ENCODE results near the gene LMAN2L.

The LMAN2L gene

DNA sequence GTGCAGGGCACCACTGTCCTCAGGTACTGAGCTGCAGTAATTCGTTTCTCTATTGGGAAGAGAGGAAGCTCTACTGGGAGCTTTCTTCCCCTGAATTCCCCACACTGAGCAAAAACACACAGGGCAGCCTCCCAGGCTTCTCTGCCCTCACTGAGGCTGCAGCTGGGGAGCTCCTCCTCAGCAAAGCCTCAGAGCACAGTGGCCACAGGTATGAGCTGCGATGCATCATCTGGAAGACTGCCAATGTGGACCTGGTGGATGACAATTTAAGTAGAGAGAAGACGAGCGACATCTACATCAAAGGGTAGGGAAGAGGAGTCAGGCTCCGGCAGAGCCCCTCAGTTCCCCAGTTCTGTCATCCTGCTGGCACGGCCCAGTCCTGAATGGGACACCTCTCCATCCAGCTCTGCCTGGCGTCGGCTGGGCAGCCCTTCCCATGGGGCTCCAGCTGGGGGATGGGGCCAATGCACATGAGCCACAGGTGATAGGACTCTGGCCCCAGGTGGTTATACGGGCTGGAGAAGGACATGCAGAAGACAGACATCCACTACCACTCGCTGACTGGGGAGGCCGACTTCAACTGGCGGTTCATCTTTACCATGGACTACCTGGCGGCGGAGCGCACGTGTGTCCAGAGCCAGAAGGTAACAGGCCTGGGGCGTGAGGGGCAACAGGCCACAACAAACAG lies 37.6 kb downstream of the LMAN2L start:
- TF ChIP-seq, protein P1, sequence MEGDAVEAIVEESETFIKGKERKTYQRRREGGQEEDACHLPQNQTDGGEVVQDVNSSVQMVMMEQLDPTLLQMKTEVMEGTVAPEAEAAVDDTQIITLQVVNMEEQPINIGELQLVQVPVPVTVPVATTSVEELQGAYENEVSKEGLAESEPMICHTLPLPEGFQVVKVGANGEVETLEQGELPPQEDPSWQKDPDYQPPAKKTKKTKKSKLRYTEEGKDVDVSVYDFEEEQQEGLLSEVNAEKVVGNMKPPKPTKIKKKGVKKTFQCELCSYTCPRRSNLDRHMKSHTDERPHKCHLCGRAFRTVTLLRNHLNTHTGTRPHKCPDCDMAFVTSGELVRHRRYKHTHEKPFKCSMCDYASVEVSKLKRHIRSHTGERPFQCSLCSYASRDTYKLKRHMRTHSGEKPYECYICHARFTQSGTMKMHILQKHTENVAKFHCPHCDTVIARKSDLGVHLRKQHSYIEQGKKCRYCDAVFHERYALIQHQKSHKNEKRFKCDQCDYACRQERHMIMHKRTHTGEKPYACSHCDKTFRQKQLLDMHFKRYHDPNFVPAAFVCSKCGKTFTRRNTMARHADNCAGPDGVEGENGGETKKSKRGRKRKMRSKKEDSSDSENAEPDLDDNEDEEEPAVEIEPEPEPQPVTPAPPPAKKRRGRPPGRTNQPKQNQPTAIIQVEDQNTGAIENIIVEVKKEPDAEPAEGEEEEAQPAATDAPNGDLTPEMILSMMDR (conservative IDR thresholded peaks at IDR 0.05; ENCODE audit: low read depth) = no peak
- H3K27ac ChIP-seq = no peak overlapping the region
- CTCF ChIA-PET = interaction anchor here (1.5 kb wide), 1 partner anchor 11 kb away, joined by 4 read pairs; no protein-coding TSS in a partner anchor
- peak; percentile 42 for DNase-seq (ENCODE audit: low spot score)
- POLR2A ChIA-PET (ENCODE audit: low non-redundant PET) = interaction anchor here (0.5 to 0.6 kb wide), 3 partner anchors 31 to 166 kb away, joined by 3 read pairs; no protein-coding TSS in a partner anchor

DNA sequence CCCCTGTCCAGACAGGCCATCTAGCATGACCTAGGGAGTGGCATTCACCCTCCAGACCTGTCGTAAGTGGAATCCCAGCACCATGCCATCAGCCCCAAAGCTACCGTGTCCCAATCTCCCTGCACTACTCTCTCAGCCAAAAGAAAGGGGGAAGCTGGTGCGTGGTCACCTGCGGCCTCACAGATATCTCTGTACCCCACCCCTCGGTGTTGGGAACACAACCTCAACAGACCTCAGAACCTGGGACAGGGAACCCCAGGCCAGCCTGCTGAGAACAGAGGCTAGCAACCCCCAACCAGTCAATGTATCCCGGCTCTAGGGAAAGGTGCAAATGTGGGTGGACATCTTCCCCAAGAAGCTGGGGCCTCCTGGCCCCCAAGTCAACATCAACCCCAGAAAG lies 38.2 kb downstream of the LMAN2L start:
- TF ChIP-seq, protein P1 (conservative IDR thresholded peaks at IDR 0.05; ENCODE audit: low read depth) = no peak
- ChIA-PET CTCF (interaction anchor here (0.6 to 1.5 kb wide), 2 partner anchors 12 to 1182 kb away, joined by 3 to 4 read pairs; no protein-coding TSS in a partner anchor), POLR2A (ENCODE audit: low non-redundant PET) (interaction anchor here (0.5 to 0.6 kb wide), 2 partner anchors 31 to 36 kb away, joined by 3 read pairs; no protein-coding TSS in a partner anchor)
- no peak overlapping the region for H3K27ac ChIP-seq
- DNase-seq (ENCODE audit: low spot score) = no peak

- TF ChIP-seq, protein P1 (conservative IDR thresholded peaks at IDR 0.05; ENCODE audit: low read depth) = no peak
- CTCF ChIA-PET = interaction anchor here (0.5 kb wide), 1 partner anchor 176 kb away, joined by 3 read pairs; no protein-coding TSS in a partner anchor
- DNase-seq (ENCODE audit: low spot score) = no peak
- POLR2A ChIA-PET (ENCODE audit: low non-redundant PET) = no interaction called here
- H3K27ac ChIP-seq = no peak overlapping the region
These were observed 39.8 kb downstream of the LMAN2L start for GRCh38 chr2:96700086-96700485.

DNA sequence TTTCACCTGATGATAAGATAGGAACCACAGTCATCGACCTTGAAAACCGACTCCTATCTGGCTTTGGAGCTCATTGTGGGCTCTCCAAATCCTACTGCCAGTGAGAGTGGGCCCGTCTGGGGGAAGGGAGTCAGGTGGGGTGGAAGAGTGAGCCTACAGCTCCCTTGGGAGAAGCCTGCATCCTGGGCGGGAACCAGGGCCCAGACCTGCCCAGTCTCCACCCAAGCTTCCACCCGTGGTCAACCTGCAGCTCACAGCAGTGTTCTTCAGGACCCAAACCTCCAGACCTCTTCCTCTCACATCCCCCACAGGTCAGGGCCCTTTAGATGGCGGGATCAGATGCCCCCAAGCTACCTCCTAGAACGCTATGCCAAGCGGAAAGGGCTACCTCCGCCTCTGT lies 40.2 kb downstream of the LMAN2L start:
- no peak overlapping the region for H3K27ac ChIP-seq
- CTCF ChIA-PET = no interaction called here
- TF ChIP-seq, protein P1 (conservative IDR thresholded peaks at IDR 0.05; ENCODE audit: low read depth) = no peak
- POLR2A ChIA-PET (ENCODE audit: low non-redundant PET) = interaction anchor here (0.6 kb wide), 1 partner anchor 365 kb away, joined by 6 read pairs; no protein-coding TSS in a partner anchor
- DNase-seq (ENCODE audit: low spot score) = no peak

DNA sequence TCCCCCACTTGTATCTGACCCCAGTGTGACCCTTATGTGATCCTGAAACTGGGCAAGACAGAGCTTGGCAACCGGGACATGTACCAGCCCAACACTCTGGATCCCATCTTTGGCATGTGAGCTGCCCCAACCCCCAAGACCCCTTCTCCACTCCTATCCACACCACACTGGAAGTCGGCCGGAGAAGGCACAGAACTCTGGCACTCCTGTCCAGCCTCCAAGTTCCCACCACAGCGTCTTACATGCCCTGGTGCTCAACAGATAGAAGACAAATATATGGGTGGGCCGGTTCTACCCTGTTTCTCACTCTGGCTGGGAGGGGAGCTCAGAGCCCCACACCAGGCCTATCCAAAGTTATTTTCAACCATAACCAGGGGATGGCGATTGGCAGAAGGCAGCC lies 40.8 kb downstream of the LMAN2L start:
- TF ChIP-seq, protein P1 (conservative IDR thresholded peaks at IDR 0.05; ENCODE audit: low read depth) = no peak
- CTCF ChIA-PET = no interaction called here
- POLR2A ChIA-PET (ENCODE audit: low non-redundant PET) = interaction anchor here (0.6 kb wide), 1 partner anchor 364 kb away, joined by 6 read pairs; no protein-coding TSS in a partner anchor
- H3K27ac ChIP-seq = peak overlapping the region; percentile 65
- no peak for DNase-seq (ENCODE audit: low spot score)

DNA sequence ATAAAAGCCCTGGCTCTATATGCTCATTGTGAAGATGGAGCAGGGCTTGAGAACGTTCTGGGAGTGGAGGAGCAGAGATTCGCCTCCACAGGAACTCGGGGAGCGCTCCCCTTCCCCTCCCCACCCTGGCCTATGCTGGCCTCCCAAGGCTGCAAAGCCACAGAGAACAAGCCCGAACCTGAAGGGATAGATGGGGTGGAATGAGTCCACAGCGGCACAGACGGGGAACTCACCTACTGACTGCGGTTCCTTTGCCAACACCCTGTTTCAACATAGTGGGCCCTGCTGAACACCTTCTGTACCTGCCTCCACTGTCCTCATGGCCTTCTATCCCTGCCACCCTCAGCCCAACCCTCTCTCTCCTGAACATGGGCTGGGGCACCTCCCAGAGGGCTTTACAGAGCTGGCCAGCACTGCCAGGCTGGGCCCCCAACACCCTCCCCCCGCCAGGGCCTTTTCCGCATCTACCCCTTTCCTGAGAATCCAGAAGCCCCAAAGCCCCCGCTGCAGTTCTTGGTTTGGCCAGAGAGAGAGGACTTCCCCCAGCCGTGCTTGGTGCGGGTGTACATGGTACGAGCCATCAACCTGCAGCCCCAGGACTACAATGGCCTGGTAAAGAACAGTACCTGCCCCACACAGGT lies 41.5 kb downstream of the LMAN2L start:
- DNase-seq (ENCODE audit: low spot score) = peak; percentile 85
- POLR2A ChIA-PET (ENCODE audit: low non-redundant PET) = no interaction called here
- CTCF ChIA-PET = no interaction called here
- peak overlapping the region; percentile 65 for H3K27ac ChIP-seq
- TF ChIP-seq, protein P1 (conservative IDR thresholded peaks at IDR 0.05; ENCODE audit: low read depth) = no peak
